Lower leg skin (tissue), 4 donors: Measurements from ENCODE around the gene UBTD1. TPM values are rescaled to one million over a fixed set of nuclear protein-coding genes. Genes with fewer than 3 reads are reported as not detected.

Experiments
- DNase-seq, 2 donors: peaks; one replicate each; pipeline ENCODE4 v3.0.0-alpha.2; 2019; ENCODE audit warnings: low spot score in 2 of 2
- H3K4me3 ChIP-seq: fragments of 200-600 bp; sonication (generic); 2 replicates; pipeline ENCODE4 v1.5.1; 2017; ENCODE audit warnings: mild to moderate bottlenecking, low read depth; ENCODE audit not compliant: poor library complexity, severe bottlenecking
- CTCF ChIP-seq, 3 donors: fragments of 450-650 bp; IDR thresholded peaks; one replicate each; pipeline ENCODE4 v1.5.1; 2016; ENCODE audit warnings: antibody characterized with exemption in 3 of 3, mild to moderate bottlenecking in 3 of 3, moderate library complexity in 2 of 3
- POLR2A ChIP-seq, 2 donors: fragments of 450-650 bp; IDR thresholded peaks; one replicate each; pipeline ENCODE4 v1.6.1; 2016 to 2017; ENCODE audit warnings: antibody characterized with exemption in 2 of 2, mild to moderate bottlenecking in 1 of 2, moderate library complexity in 1 of 2
- WGBS, 2 donors: methylation state at CpG; one replicate each; pipeline ENCODE4 v1.1.5; 2018; 5-methylcytosine and 5-hydroxymethylcytosine counted together
- intact Hi-C: fragments of 100-400 bp; cut with DNase I; formaldehyde crosslinking; loops from one replicate; pipeline ENCODE4 v1.15.0; 2023; ENCODE audit warnings: low total_unique reads
- total RNA-seq, 4 donors: library from RNA; depleted of rRNA; stranded (reverse); fragments of >200 nt; gene quantifications; one replicate each; pipeline ENCODE4 v1.1.0, GENCODE V29; 2016

Gene UBTD1
- total RNA-seq = 10 to 100 TPM; 42.7 to 60.6 (median 59.6) TPM

GRCh38 chr10:97498841-97499560 lies at the start of gene UBTD1:
TSS of gene UBTD1 (plus strand) at chr10:97498924. CDS start at chr10:97499204, 280 bp downstream.
- intact Hi-C loops = no loop called here
- WGBS, 2 donors = 0% methylated on average over 17 to 38 of the region's 66 CpGs
- TF ChIP-seq CTCF (IDR thresholded peaks at IDR 0.05) (no peak), POLR2A (IDR thresholded peaks at IDR 0.05) (no peak)
- peak within 1 kb of the TSS; percentile 96 for H3K4me3 ChIP-seq
- peak; percentile 47 to 92 for DNase-seq

- 56 to 61% methylated on average over 2 of the region's 2 CpGs for WGBS, 2 donors
- H3K4me3 ChIP-seq = no peak overlapping the region
- no peak for DNase-seq
- intact Hi-C loops = no loop called here
- TF ChIP-seq POLR2A (IDR thresholded peaks at IDR 0.05) = no peak
- TF ChIP-seq CTCF (IDR thresholded peaks at IDR 0.05) = no peak
Measured at GRCh38 chr10:97450828-97451227, 47.9 kb upstream of the UBTD1 start.

GRCh38 chr10:97451605-97452004 lies 47.1 kb upstream of the UBTD1 start:
- H3K4me3 ChIP-seq = no peak overlapping the region
- intact Hi-C loops = no loop called here
- no peak for DNase-seq
- no peak for TF ChIP-seq CTCF (IDR thresholded peaks at IDR 0.05)
- TF ChIP-seq POLR2A (IDR thresholded peaks at IDR 0.05) = no peak
- WGBS, 2 donors = 92 to 95% methylated on average over 17 of the region's 17 CpGs

- TF ChIP-seq POLR2A (IDR thresholded peaks at IDR 0.05) (no peak), CTCF (IDR thresholded peaks at IDR 0.05) (no peak)
- no peak for DNase-seq
- WGBS, 2 donors = 88 to 89% methylated on average over 6 of the region's 6 CpGs
- no peak overlapping the region for H3K4me3 ChIP-seq
- intact Hi-C loops = no loop called here
Measured at GRCh38 chr10:97452352-97452751, 46.4 kb upstream of the UBTD1 start.

GRCh38 chr10:97454330-97455036 lies 44.2 kb upstream of the UBTD1 start:
- TF ChIP-seq POLR2A (IDR thresholded peaks at IDR 0.05) (no peak), CTCF (IDR thresholded peaks at IDR 0.05) (no peak)
- DNase-seq = no peak
- no peak overlapping the region for H3K4me3 ChIP-seq
- WGBS, 2 donors = 52 to 54% methylated on average over 3 of the region's 3 CpGs
- intact Hi-C loops = no loop called here
